T-helper 22 cell (primary cell): ENCODE results near the gene KIR2DL4.
"Not testable (repeated sequence)": the region's sequence is repeated elsewhere in the genome, so short reads cannot be mapped to it uniquely, and the experiment has no call there.

ENCODE experiments used
- DNase-seq: peaks from one replicate; pipeline ENCODE4 v3.0.0-alpha.2; 2020; ENCODE audit warnings: low read depth

Gene KIR2DL4

DNA sequence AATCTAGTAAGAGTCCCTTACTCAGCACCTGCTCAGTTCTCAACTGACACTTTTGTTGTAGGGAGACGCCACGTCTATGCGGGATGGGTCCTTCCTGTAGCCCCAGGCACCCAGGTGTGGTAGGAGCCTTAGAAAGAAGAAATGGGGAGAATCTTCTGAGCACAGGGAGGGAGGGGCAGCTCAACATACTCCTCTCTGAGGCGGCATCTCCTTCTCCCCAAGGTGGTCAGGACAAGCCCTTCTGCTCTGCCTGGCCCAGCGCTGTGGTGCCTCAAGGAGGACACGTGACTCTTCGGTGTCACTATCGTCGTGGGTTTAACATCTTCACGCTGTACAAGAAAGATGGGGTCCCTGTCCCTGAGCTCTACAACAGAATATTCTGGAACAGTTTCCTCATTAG, 1.2 kb downstream of the KIR2DL4 start:
- no peak for DNase-seq

DNA sequence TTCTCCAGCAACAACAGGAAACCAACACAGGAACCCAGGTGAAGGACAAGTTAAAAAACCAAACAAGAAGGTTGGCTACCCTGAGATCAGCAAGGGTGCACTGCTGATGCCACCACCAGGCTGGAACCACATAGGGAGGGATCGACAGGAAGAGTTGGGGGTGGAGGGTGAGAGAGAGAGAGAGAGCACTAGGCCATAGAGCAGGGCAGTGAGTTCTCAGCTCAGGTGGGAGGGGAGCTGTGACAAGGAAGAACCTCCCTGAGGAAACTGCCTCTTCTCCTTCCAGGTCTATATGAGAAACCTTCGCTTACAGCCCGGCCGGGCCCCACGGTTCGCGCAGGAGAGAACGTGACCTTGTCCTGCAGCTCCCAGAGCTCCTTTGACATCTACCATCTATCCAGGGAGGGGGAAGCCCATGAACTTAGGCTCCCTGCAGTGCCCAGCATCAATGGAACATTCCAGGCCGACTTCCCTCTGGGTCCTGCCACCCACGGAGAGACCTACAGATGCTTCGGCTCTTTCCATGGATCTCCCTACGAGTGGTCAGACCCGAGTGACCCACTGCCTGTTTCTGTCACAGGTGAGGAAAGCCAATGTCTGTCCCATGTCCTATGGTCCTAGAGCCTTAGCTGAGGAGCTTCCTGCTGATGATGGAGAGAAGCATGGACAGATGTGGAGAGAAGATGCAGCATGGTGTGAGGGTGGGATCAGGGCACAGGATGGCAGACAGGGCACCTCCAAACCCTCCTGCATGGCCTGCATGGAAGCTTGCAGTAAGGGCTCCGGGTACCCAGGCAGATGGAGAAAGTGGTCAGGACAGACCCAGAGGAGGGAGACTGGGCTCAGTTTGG, 2.5 kb downstream of the KIR2DL4 start:
- DNase-seq = no peak

DNA sequence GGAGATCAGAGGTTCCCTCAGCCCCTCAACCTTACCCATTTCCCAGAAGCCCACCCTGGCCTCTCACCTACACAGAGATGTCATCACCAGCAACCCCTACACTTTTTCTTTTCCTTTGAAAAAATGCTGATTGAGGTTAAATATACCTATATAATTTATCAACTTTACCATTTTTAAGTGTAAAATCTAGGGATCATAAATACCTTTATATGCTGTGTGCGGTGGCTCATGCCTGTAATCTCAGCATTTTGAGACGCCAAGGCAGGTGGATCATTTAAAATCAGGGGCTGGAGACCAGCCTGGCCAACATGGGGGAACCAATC, 3.1 kb downstream of the KIR2DL4 start:
- DNase-seq = no peak

DNA sequence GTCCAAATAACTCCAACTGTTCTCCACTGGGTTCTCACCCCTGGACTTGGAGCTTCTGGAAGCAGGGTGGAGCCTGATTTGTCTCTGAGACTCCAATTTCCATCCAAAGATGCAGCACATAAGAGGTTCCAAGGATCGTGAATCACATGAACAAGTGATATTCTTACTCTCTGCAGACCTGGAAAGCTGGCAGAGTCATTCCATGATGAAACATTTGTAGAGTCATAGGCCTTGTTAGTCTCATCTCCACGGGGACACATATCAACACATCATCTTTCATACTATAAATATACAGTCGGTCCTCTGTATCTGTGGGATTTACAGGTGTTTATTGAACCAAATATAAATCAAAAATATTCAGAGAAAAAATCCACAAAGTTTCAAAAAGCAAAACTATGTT, 11.2 kb downstream of the KIR2DL4 start:
- DNase-seq = not testable (repeated sequence)

DNA sequence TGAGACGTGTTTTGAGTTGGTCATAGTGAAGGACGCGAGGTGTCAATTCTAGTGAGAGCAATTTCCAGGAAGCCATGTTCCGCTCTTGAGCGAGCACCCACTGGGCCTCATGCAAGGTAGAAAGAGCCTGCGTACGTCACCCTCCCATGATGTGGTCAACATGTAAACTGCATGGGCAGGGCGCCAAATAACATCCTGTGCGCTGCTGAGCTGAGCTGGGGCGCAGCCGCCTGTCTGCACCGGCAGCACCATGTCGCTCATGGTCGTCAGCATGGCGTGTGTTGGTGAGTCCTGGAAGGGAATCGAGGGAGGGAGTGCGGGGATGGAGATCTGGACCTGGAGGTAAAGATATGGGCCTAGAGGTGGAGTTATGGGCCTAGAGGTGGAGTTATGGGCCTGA, 12.8 kb downstream of the KIR2DL4 start, which contains the start of gene KIR3DL1:
Gene KIR3DL1, plus strand, starts transcription at position 218 of the 400 bp plus-strand sequence.
- not testable (repeated sequence) for DNase-seq

DNA sequence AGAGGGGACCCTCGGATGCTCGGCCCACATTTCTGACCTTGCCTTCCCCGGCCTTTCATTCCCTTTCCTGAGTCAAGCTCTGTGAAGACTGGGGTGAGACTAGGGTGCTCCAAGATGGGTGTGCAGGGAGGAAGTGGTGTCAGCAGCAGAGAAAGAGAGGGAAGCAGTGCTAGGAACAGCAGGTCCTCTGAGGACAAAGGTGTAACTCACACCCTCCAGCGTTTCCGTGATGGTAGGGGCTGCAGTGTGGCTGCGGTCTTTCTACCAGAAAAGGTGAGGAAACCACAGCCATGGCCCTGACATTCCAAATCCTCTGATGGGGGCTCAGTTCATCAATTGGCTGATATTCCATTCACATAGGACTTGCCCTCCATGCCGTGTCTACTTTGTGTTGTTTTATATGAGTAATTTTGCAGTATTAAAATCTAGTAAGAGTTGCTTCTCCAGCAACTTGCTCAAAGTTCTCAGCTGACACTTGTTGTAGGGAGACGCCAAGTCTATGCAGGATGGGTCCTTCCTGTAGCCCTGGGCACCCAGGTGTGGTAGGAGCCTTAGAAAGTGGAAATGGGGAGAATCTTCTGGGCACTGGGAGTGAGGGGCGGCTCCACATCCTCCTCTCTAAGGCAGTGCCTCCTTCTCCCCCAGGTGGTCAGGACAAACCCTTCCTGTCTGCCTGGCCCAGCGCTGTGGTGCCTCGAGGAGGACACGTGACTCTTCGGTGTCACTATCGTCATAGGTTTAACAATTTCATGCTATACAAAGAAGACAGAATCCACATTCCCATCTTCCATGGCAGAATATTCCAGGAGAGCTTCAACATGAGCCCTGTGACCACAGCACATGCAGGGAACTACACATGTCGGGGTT, 14.5 kb downstream of the KIR2DL4 start:
- no peak for DNase-seq

DNA sequence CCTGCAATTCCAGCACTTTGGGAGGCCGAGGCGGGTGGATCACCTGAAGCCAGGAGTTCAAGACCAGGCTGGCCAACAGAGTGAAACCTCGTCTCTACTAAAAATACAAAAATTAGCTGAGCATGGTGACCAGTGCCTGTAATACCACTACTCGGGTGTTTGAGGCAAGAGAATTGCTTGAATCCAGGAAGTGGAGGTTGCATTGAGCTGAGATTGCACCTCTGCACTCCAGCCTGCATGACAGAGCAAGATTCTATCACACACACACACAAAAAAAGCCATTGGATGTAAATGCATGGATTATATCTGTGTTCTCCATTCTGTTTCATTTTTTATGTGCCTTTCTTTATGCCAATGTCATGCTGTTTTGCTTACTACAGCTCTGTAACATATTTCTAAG, 21.0 kb downstream of the KIR2DL4 start:
- DNase-seq = not testable (repeated sequence)

DNA sequence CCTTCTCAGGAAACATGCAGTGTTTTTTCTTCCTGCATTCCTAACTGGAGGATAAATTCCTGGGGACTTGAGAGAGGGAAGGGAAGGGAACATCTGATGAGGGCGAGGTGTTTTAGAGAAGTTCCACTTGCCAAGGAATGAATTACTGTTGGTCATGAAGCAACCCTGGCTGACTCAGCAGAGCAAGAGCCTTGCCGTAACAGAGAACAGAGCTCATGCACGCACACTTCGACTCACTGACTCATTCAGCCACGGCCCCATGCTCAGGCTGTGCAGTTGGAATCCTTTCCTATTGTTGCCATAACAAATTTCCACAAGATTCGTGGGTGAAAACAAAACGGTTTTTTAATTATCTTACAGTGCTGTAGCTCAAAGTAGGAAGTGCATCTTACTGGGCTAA, 21.9 kb downstream of the KIR2DL4 start:
- not testable (repeated sequence) for DNase-seq

DNA sequence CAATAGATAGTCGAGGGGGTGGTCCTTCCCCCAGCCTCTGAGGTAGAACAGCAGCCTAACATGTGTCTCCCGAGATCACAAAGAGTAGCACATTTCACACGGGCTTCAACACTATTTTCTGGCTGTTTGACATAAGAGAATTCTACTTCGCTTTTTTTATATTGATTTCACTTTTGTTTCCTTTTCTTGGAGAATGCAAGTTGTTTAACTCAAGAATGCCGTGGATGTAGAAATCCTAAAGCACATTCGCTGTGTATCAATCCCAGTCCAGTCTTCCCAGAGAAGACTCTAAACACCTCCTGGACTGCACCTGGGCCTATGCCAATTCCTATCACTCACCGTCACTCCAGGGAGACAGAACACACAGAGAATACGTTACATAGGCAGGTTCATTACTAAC, 24.7 kb downstream of the KIR2DL4 start:
- DNase-seq = not testable (repeated sequence)

DNA sequence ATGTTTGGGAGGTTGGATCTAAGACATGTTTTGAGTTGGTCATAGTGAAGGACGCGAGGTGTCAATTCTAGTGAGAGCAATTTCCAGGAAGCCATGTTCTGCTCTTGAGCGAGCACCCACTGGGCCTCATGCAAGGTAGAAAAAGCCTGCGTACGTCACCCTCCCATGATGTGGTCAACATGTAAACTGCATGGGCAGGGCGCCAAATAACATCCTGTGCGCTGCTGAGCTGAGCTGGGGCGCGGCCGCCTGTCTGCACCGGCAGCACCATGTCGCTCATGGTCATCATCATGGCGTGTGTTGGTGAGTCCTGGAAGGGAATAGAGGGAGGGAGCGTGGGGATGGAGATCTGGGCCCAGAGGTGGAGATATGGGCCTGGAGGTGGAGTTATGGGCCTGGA, 29.1 kb downstream of the KIR2DL4 start, which contains the start of gene KIR2DS4:
Gene KIR2DS4, plus strand, starts transcription at position 181 of the 400 bp plus-strand sequence.
- not testable (repeated sequence) for DNase-seq

DNA sequence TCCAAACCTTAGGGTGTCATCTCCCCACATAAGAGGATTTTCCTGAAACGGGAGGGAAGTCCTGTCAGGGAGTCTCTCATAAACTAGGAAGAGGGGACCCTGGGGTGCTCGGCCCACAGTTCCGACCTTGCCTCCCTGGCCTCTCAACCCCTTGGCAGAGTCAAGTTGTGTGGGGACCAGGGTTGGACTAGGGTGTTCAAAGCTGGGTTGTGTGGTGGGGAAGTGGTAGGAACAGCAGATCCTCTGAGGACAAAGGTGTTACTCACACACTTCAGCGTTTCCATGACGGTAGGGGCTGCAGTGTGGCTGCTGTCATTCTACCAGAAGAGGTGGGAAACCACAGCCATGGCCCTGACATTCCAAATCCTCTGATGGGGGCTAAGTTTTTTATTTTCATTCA, 31.7 kb downstream of the KIR2DL4 start:
- DNase-seq = not testable (repeated sequence)

DNA sequence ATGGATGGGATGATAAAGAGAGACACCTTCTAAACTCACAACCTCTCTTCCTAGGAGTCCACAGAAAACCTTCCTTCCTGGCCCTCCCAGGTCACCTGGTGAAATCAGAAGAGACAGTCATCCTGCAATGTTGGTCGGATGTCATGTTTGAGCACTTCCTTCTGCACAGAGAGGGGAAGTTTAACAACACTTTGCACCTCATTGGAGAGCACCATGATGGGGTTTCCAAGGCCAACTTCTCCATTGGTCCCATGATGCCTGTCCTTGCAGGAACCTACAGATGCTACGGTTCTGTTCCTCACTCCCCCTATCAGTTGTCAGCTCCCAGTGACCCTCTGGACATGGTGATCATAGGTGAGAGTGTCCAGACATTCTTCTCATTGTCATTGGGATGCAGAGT, 34.1 kb downstream of the KIR2DL4 start:
- not testable (repeated sequence) for DNase-seq

DNA sequence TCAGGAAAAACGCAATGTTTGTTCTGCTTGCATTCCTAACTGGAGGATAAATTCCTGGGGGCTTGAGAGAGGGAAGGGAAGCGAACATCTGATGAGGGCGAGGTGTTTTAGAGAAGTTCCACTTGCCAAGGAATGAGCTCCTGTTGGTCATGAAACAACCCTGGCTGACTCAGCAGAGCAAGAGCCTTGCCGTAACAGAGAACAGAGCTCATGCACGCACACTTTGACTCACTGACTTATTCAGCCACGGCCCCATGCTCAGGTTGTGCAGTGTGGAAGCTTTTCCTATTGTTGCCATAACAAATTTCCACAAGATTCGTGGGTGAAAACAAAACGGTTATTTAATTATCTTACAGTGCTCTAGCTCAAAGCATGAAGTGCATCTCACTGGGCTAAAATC, 39.8 kb downstream of the KIR2DL4 start:
- not testable (repeated sequence) for DNase-seq

DNA sequence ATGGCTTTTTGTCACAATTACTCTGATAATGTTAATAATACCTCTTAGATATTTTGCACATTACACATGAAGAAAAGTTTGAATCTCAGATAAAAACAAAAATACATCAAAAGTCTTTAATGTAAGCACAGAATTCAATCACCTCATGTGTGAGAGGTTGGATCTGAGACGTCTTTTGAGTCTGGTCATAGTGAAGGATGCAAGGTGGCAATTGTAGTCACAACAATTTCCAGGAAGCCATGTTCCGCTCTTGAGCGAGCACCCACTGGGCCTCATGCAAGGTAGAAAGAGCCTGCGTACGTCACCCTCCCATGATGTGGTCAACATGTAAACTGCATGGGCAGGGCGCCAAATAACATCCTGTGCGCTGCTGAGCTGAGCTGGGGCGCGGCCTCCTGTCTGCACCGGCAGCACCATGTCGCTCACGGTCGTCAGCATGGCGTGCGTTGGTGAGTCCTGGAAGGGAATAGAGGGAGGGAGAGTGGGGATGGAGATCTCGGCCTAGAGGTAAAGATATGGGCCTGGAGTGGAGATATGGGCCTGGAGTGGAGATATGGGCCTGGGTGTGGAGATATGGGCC, 46.7 kb downstream of the KIR2DL4 start, which contains the start of gene KIR3DL2:
Gene KIR3DL2, plus strand, starts transcription at position 383 of the 580 bp plus-strand sequence. Its CDS starts 33 bp downstream, at position 416.
- not testable (repeated sequence) for DNase-seq

DNA sequence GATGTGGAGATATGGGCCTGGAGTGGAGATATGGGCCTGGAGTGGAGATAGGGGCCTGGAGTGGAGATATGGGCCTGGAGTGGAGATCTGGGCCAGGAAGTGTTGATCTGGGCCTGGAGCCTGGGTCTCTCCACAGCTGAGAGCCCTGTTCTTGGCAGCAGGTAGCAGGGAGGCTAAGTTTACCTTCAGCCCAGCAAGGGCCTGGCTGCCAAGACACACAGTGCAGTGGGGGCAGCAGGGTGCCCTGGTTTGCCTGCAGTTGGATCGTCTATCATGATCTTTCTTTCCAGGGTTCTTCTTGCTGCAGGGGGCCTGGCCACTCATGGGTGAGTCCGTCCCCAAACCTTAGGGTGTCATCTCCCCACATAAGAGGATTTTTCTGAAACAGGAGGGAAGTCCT, 47.5 kb downstream of the KIR2DL4 start:
- no peak for DNase-seq

DNA sequence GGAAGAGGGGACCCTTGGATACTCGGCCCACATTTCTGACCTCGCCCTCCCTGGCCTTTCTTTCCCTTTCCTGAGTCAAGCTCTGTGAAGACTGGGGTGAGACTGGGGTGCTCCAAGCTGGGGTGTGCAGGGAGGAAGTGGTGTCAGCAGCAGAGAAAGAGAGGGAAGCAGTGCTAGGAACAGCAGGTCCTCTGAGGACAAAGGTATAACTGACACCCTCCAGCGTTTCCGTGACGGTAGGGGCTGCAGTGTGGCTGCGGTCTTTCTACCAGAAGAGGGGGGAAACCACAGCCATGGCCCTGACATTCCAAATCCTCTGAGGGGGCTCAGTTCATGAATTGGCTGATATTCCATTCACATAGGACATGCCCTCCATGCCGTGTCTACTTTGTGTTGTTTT, 47.9 kb downstream of the KIR2DL4 start:
- no peak for DNase-seq

DNA sequence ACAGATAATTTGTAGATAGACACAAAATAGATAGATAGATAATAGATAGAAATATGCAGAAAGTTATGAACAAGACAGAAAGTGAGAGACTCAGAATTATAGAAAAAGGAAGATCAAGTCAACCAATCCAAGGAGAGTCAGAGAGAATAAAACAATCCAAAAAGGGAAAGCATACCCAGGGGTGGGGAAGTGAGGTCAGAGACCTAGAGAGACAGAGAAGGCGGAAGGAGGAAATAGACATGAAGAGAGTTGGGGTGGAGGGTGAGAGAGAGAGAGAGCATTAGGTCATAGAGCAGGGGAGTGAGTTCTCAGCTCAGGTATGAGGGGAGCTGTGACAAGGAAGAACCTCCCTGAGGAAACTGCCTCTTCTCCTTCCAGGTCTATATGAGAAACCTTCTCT, 51.8 kb downstream of the KIR2DL4 start:
- not testable (repeated sequence) for DNase-seq

DNA sequence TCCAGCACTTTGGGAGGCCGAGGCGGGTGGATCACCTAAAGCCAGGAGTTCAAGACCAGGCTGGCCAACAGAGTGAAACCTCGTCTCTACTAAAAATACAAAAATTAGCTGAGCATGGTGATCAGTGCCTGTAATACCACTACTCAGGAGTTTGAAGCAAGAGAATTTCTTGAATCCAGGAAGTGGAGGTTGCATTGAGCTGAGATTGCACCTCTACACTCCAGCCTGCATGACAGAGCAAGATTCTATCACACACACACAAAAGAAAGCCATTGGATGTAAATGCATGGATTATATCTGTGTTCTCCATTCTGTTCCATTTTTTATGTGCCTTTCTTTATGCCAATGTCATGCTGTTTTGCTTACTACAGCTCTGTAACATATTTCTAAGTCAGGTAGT, 55.1 kb downstream of the KIR2DL4 start:
- DNase-seq = not testable (repeated sequence)

DNA sequence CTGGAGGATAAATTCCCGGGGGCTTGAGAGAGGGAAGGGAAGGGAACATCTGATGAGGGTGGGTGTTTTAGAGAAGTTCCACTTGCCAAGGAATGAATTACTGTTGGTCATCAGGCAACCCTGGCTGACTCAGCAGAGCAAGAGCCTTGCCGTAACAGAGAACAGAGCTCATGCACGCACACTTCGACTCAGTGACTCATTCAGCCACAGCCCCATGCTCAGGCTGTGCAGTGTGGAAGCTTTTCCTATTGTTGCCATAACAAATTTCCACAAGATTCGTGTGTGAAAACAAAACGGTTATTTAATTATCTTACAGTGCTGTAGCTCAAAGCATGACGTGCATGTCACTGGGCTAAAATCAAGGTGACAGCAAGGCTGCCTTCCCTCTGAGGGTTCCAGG, 56.0 kb downstream of the KIR2DL4 start:
- DNase-seq = not testable (repeated sequence)

DNA sequence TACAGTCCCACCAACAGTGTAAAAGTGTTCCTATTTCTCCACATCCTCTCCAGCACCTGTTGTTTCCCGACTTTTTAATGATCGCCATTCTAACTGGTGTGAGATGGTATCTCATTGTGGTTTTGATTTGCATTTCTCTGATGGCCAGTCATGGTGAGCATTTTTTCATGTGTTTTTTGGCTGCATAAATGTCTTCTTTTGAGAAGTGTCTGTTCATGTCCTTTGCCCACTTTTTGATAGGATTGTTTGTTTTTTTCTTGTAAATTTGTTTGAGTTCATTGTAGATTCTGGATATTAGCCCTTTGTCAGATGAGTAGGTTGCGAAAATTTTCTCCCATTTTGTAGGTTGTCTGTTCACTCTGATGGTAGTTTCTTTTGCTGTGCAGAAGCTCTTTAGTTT, 60.0 kb downstream of the KIR2DL4 start:
- not testable (repeated sequence) for DNase-seq
